Activated CD8-positive, alpha-beta T cell treated with anti-CD3 and anti-CD28 coated beads for 36 hours (primary cell): Measurements from ENCODE around the gene WSB1. TPM values are rescaled to one million over a fixed set of nuclear protein-coding genes. Genes with fewer than 3 reads are reported as not detected.
A peak's percentile ranks its signal among the peaks of the same experiment; 100 is the strongest.

Source experiments
- ATAC-seq: fragments of 200-7000 bp; cut with Tn5 transposase; one replicate; pipeline ENCODE4 v1.10.0; 2021; ENCODE audit warnings: mild to moderate bottlenecking, moderate library complexity
- CTCF ChIA-PET: fragments of 350-600 bp; sonication (Branson Sonifier 250); formaldehyde crosslinking; loops from one replicate; lab custom pipeline; 2021; ENCODE audit warnings: antibody characterized with exemption; lab: Charles Lee
- POLR2A ChIA-PET: fragments of 350-600 bp; sonication (Branson Sonifier 250); formaldehyde crosslinking; loops from one replicate; lab custom pipeline; 2021; ENCODE audit warnings: antibody characterized with exemption; lab: Charles Lee
- DNase-seq: peaks from one replicate; pipeline ENCODE4 v3.0.0-alpha.2; 2020
- H3K27ac Mint-ChIP-seq: one replicate; pipeline ENCODE4 v1.8.0; 2021; ENCODE audit warnings: mild to moderate bottlenecking, mixed read lengths
- H3K27me3 Mint-ChIP-seq: one replicate; pipeline ENCODE4 v1.8.0; 2021; ENCODE audit warnings: mixed read lengths
- H3K36me3 Mint-ChIP-seq: one replicate; pipeline ENCODE4 v1.8.0; 2021; ENCODE audit warnings: low read depth, mixed read lengths
- H3K4me1 Mint-ChIP-seq: one replicate; pipeline ENCODE4 v1.8.0; 2021; ENCODE audit warnings: low read depth, mixed read lengths
- H3K4me3 Mint-ChIP-seq: one replicate; pipeline ENCODE4 v1.8.0; 2021; ENCODE audit warnings: mild to moderate bottlenecking, moderate library complexity, mixed read lengths
- H3K9me3 Mint-ChIP-seq: one replicate; pipeline ENCODE4 v1.8.0; 2021; ENCODE audit warnings: mixed read lengths
- intact Hi-C: fragments of 100-400 bp; cut with micrococcal nuclease; formaldehyde crosslinking; loops from one replicate; pipeline ENCODE4 v1.10.0; 2022
- total RNA-seq, 2 experiments: library from RNA; stranded (reverse); gene quantifications; one replicate each; pipeline ENCODE4 v1.2.3, GENCODE V29; 2021
- TF ChIP-seq, protein P1 (sequence below): fragments of 200-600 bp; IDR thresholded peaks from one replicate; pipeline ENCODE4 v1.8.0; 2022; ENCODE audit warnings: antibody characterized with exemption, mild to moderate bottlenecking

WSB1 gene
- total RNA-seq, 2 experiments from 2014 or later, result 224 to 231 TPM

DNA sequence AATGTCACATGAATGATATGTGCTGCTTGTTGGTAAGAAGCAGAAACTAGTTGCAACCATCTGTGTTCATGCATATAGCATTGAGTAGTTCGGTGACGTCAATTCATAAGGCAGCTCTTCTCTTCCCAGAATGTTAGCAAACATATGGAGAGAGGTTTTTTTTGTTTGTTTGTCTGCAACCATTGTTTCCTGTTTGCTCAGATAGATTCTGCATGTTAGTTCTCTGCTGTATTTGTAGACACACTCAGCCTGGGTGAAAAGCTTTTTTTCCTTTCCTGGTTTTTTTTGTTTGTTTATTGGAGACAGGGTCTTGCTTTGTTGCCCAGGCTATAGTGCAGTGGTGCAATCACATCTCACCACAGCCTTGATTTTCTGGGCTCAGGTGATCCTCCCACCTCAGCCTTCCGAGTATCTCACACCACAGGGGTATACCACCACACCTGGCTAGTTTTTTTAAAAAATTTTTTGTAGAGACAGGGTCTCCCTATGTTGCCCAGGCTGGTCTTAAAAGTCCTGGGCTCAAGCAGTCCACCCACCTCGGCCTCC, 16.7 kb downstream of the WSB1 start:
- intact Hi-C loops, result no loop called here
- POLR2A ChIA-PET, result no interaction called here
- no peaks in the 10 kb centered on the region for H3K27me3 Mint-ChIP-seq
- peaks cover 2% of the 10 kb centered on the region for H3K4me1 Mint-ChIP-seq
- H3K4me3 Mint-ChIP-seq, result no peak overlapping the region
- H3K36me3 Mint-ChIP-seq, result peaks cover 57% of the 10 kb centered on the region
- TF ChIP-seq, protein P1, sequence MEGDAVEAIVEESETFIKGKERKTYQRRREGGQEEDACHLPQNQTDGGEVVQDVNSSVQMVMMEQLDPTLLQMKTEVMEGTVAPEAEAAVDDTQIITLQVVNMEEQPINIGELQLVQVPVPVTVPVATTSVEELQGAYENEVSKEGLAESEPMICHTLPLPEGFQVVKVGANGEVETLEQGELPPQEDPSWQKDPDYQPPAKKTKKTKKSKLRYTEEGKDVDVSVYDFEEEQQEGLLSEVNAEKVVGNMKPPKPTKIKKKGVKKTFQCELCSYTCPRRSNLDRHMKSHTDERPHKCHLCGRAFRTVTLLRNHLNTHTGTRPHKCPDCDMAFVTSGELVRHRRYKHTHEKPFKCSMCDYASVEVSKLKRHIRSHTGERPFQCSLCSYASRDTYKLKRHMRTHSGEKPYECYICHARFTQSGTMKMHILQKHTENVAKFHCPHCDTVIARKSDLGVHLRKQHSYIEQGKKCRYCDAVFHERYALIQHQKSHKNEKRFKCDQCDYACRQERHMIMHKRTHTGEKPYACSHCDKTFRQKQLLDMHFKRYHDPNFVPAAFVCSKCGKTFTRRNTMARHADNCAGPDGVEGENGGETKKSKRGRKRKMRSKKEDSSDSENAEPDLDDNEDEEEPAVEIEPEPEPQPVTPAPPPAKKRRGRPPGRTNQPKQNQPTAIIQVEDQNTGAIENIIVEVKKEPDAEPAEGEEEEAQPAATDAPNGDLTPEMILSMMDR, result no peak
- peak overlapping the region; percentile 38 for H3K27ac Mint-ChIP-seq
- H3K9me3 Mint-ChIP-seq, result no peaks in the 10 kb centered on the region
- CTCF ChIA-PET, result interaction anchor here (1.2 kb wide), 1 partner anchor 74 kb away, joined by 3 read pairs; no protein-coding TSS in a partner anchor
- DNase-seq, result no peak
- no peak for ATAC-seq

- TF ChIP-seq, protein P1, result no peak
- no peaks in the 10 kb centered on the region for H3K27me3 Mint-ChIP-seq
- H3K36me3 Mint-ChIP-seq, result peaks cover 59% of the 10 kb centered on the region
- no peak for DNase-seq
- no peaks in the 10 kb centered on the region for H3K9me3 Mint-ChIP-seq
- no peak for ATAC-seq
- ChIA-PET POLR2A (no interaction called here), CTCF (interaction anchor here (1.6 kb wide), 1 partner anchor 76 kb away, joined by 5 read pairs; no protein-coding TSS in a partner anchor)
- intact Hi-C loops, result no loop called here
- no peaks in the 10 kb centered on the region for H3K4me1 Mint-ChIP-seq
- H3K4me3 Mint-ChIP-seq, result no peak overlapping the region
- H3K27ac Mint-ChIP-seq, result no peak overlapping the region
Measured at GRCh38 chr17:27313301-27313700, 19.4 kb downstream of the WSB1 start.

DNA sequence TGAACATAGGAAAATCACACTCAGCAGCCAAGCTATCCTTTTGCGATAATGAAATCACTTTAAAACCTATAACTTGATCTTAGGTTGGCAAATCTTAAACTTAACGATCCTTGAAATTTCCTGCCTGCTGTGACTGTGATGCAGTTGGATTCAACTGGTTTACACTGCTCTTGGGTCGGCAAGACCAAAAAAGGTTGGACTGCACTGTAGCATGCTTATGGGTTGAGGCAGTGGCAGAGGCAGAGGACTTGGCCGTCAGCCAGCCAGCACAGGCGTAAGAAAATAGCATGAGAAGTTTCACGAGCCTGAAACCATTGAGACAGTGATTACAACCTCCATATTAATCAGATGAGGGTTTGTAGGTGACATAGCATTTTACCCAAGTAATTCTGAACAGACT, 21.4 kb downstream of the WSB1 start:
- intact Hi-C loops, result no loop called here

GRCh38 chr17:27315796-27316465, 22.0 kb downstream of the WSB1 start:
- no peak overlapping the region for H3K27ac Mint-ChIP-seq
- TF ChIP-seq, protein P1, result no peak
- CTCF ChIA-PET, result interaction anchor here (2.4 kb wide), 1 partner anchor 11 kb away, joined by 6 read pairs; no protein-coding TSS in a partner anchor

More for the DNA sequence above, 21.4 kb downstream of the WSB1 start:
- Mint-ChIP-seq H3K36me3 (peaks cover 60% of the 10 kb centered on the region), H3K4me1 (no peaks in the 10 kb centered on the region), H3K27ac (no peak overlapping the region), H3K4me3 (no peak overlapping the region), H3K27me3 (no peaks in the 10 kb centered on the region), H3K9me3 (no peaks in the 10 kb centered on the region)
- POLR2A ChIA-PET, result no interaction called here
- ATAC-seq (no peak), DNase-seq (no peak)
- CTCF ChIA-PET, result interaction anchor here (2.4 kb wide), 1 partner anchor 12 kb away, joined by 6 read pairs; no protein-coding TSS in a partner anchor
- TF ChIP-seq, protein P1, result no peak

DNA sequence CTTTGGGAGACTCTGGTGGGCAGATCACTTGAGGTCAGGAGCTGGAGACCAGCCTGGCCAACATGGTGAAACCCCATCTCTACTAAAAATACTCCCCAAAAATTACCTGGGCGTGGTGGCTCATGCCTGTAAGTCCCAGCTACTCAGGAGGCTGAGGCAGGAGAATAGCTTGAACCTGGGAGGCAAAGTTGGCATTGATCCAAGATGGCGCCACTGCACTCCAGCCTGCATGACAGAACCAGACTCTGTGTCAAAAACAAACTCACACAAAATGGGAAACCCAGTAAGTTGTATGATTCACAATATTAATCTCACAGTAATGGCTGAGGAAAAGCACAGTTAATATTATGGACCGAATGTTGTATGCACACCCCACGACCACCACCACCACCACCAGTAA, 24.3 kb downstream of the WSB1 start:
- POLR2A ChIA-PET, result interaction anchor here (0.6 to 0.8 kb wide), 2 partner anchors 9 to 24 kb away, joined by 3 read pairs; partner anchors contain the start of gene WSB1
- H3K36me3 Mint-ChIP-seq, result peaks cover 37% of the 10 kb centered on the region
- no peaks in the 10 kb centered on the region for H3K4me1 Mint-ChIP-seq
- TF ChIP-seq, protein P1, result no peak
- H3K9me3 Mint-ChIP-seq, result no peaks in the 10 kb centered on the region
- no peaks in the 10 kb centered on the region for H3K27me3 Mint-ChIP-seq
- CTCF ChIA-PET, result no interaction called here
- intact Hi-C loops, result no loop called here
- no peak for DNase-seq
- ATAC-seq, result no peak
- H3K27ac Mint-ChIP-seq, result no peak overlapping the region
- H3K4me3 Mint-ChIP-seq, result no peak overlapping the region

More at GRCh38 chr17:27315796-27316465, 22.0 kb downstream of the WSB1 start:
- intact Hi-C loops, result no loop called here
- no peaks in the 10 kb centered on the region for H3K9me3 Mint-ChIP-seq
- H3K27me3 Mint-ChIP-seq, result no peaks in the 10 kb centered on the region
- peaks cover 55% of the 10 kb centered on the region for H3K36me3 Mint-ChIP-seq
- H3K4me3 Mint-ChIP-seq, result no peak overlapping the region
- no peaks in the 10 kb centered on the region for H3K4me1 Mint-ChIP-seq
- ATAC-seq (no peak), DNase-seq (no peak)
- POLR2A ChIA-PET, result interaction anchor here (1.0 kb wide), 1 partner anchor 11 kb away, joined by 3 read pairs; no protein-coding TSS in a partner anchor
